ENCODE data around the gene PTGR3.

PTGR3 gene

DNA sequence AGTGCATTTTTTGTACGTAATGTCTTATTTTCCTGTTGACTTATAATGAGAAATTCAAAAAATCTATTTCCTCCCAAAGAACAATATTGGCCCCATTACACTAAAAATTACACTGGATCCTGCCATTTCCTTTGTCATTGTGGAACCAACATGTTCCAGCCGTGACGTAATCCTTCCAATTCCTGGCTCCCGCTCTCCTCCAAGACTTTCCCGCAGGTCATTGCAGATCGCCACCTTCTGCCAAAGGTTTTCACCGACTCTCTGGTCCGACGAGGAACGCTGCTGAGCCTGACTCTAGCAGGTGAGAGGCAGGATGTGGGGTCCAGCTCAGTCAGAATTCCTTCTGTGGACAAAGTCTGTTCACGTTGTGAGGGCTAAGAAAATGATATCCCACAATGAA is 38.0 kb downstream of the PTGR3 start:
- no peak for DNase-seq (ENCODE audit: extremely low read depth in 1 of 2, low read depth in 1 of 2)

GRCh38 chr18:75170022-75170789 is 38.7 kb downstream of the PTGR3 start:
- DNase-seq (ENCODE audit: extremely low read depth in 1 of 2, low read depth in 1 of 2), result no peak

- no peak for DNase-seq (ENCODE audit: extremely low read depth in 1 of 2, low read depth in 1 of 2)
Measured at GRCh38 chr18:75169411-75169810, 39.5 kb downstream of the PTGR3 start.

- no peak for DNase-seq (ENCODE audit: extremely low read depth in 1 of 2, low read depth in 1 of 2)
Measured at GRCh38 chr18:75168619-75169018, 40.3 kb downstream of the PTGR3 start.

GRCh38 chr18:75167759-75168618 is 41.0 kb downstream of the PTGR3 start:
- no peak for DNase-seq (ENCODE audit: extremely low read depth in 1 of 2, low read depth in 1 of 2)

- DNase-seq (ENCODE audit: extremely low read depth in 1 of 2, low read depth in 1 of 2), result no peak
Measured at GRCh38 chr18:75167137-75167536, 41.8 kb downstream of the PTGR3 start.

DNA sequence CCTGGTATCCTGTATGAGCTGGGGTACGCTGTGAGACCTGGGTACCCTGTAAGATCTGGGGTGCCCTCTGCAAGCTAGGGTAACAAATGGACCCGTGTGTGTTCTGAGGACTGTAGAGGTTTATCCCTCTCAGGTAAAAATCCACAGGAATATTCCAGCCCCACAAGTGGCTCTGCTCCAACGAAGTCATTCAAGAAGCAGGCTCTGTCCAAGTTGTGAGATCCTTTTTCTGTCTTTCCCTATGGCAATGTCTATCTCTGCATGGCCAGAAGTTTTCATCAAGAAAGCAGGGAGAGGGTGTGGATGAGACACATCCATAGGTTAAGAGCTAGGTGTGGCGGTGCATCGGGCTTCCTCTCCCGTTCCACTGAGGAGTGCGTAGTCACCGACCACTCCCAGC is 43.0 kb downstream of the PTGR3 start:
- DNase-seq (ENCODE audit: extremely low read depth in 1 of 2, low read depth in 1 of 2), result no peak

DNA sequence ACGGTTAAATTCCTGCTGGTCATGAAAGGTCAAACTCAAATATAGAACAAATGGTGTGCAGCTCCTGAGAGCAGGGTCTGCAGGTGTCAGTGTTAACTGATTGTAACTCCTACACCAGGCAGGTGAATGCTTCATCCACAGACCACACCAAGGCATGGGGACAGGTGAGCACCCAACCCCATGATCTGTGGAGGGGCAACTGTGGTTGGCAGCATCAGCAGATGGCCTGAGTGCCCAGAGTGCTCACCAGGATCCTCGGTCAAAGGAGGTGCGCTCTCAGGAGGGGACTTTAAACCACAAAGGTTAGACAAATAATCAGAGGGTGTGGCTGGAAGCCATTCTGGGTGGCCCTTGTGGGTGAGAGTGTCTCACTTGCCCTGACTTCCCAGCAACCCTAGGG is 44.5 kb downstream of the PTGR3 start:
- DNase-seq (ENCODE audit: extremely low read depth in 1 of 2, low read depth in 1 of 2), result no peak

DNA sequence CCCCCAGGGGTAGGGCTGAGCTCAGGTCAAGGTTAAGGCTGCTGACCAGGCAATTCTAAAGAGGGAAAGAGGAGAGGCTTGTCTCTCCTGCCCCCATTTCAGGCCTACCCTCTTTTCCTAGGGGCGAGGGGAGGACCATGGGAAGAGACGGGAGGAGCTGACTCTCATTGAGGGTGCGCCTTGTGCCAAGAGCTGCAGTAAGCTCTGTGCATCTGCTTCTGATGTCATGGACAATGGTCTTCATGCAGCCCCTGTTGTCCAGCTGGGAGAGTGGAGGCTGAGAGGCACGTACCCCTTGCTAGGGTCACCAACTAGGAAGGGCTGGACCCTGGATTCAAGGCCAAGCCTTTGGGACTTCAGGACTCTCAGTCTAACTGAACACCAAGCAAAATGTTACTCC is 45.2 kb downstream of the PTGR3 start:
- no peak for DNase-seq (ENCODE audit: extremely low read depth in 1 of 2, low read depth in 1 of 2)

DNA sequence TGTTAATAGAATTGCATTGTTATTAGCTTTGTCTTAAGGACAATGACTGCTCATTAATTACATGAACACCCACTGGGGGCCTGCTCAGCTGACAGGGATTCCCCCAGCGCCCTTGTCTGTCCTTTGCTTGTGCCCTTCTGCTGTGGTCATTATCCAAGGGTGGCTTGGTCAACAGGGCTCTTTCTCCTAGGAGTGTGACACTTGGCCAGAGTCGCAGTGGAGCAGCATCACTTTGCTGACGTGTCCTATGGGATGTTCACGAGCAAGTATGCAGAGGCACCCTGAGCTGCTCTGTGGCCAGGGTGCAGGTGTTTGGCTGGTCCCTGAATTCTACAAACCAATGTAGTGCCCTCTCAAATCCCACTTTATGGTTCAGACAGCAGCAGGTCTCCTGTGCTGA is 46.0 kb downstream of the PTGR3 start:
- no peak for DNase-seq (ENCODE audit: extremely low read depth in 1 of 2, low read depth in 1 of 2)

GRCh38 chr18:75162467-75162866 is 46.5 kb downstream of the PTGR3 start:
- DNase-seq (ENCODE audit: extremely low read depth in 1 of 2, low read depth in 1 of 2), result no peak

- no peak for DNase-seq (ENCODE audit: extremely low read depth in 1 of 2, low read depth in 1 of 2)
Measured at GRCh38 chr18:75161256-75162028, 47.5 kb downstream of the PTGR3 start.

GRCh38 chr18:75160364-75160763 is 48.6 kb downstream of the PTGR3 start:
- DNase-seq (ENCODE audit: extremely low read depth in 1 of 2, low read depth in 1 of 2), result no peak

GRCh38 chr18:75159646-75160356 is 49.1 kb downstream of the PTGR3 start:
- DNase-seq (ENCODE audit: extremely low read depth in 1 of 2, low read depth in 1 of 2), result no peak

DNA sequence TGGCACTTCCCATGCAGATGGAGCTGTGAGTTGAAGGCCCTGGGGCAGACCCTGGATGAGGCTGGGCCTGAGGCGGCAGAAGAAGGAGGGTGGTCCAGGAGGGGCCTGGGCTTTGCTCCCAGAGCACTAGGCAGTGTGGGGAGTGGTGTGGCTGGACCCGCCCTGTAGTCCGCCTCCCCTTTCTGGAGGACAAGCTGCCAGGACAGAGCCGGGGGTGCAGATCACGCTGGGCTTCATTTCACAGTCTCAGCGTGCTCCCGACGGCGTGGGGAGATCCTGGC is 49.8 kb downstream of the PTGR3 start:
- DNase-seq (ENCODE audit: extremely low read depth in 1 of 2, low read depth in 1 of 2), result no peak
